Measurements from ENCODE around the gene ZBED1.

DNA sequence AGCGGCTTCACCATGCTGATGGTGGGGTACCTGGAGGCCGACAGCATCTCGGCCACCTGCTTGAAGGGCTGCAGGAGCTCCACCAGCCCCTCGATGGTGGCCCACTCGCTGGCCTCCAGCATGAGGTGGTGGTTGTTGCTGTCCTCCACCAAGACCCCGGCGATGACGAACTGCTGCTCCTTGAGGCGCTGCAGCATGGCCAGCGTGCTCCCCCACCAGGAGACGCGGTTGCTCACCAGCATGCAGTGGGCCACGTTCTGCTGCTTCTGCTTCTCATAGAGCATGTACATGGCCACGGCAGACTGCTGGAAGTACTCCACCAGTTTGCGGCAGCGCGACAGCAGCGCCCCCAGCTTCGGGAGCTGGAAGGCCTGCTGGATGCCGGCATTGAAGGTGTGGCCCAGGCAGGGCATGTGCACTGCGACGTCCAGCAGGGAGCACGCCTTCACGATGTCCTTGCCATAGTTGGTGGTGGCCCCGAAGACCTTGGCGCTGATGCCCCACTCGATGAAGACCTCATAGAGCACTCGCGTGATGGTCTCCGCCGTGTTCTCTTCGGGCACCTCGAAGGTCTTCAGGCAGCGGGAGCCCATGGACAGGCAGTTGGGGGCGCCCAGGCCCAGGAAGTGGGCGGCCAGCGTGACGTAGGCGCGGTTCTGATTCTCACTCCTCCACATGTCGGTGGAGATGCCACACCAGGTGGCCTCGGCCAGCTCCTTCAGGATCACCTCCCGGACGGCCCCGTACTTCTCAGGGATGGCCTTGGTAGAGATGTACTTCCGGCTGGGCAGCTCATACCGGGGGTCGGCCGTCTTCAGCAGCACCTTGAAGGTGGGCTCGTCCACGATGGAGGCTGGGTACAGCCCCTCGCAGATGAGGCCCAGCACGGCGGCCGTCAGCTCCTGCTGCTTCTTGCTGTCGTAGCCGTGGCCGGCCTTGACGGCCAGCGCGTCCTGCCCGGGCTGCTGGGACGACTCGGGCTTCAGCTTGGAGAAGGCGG is 11.0 kb downstream of the ZBED1 start:
- TF ChIP-seq POLR2A (IDR thresholded peaks at IDR 0.05; ENCODE audit: low read length) = no peak
- TF ChIP-seq GATA1 (IDR thresholded peaks at IDR 0.05; ENCODE audit: low read depth, low read length) = no peak

Measured in erythroblast (primary cell).